HEK293 (cell line): ENCODE data around the gene GRB10.

ENCODE experiments used
- CTCF ChIA-PET: fragments of 350-600 bp; formaldehyde crosslinking; extraction: SDS; loops from one replicate; lab custom pipeline; 2021; ENCODE audit warnings: antibody characterized with exemption; lab: Yijun Ruan, JAX
- POLR2A ChIA-PET: fragments of 300-600 bp; formaldehyde crosslinking; extraction: SDS; loops from one replicate; lab custom pipeline; 2020; ENCODE audit warnings: antibody characterized with exemption, inconsistent platforms; lab: Yijun Ruan, JAX
- H3K27ac ChIP-seq: fragments of 200-500 bp; sonication (Bioruptor generic); 2 replicates; pipeline ENCODE4 v1.5.1; 2014; ENCODE audit warnings: low read depth, low read length, control low read depth, inconsistent platforms; ENCODE audit errors: extremely low read depth
- H3K36me3 ChIP-seq, 2 experiments: fragments of 200-500 bp in 1 of 2; sonication (Bioruptor generic) in 1 of 2; 1 replicate in 1 of 2; 2 replicates in 1 of 2; pipeline ENCODE4 v1.5.1; 2014 to 2017; ENCODE audit warnings: inconsistent platforms in 2 of 2, low read length in 2 of 2; ENCODE audit not compliant: control insufficient read depth in 2 of 2, insufficient read depth in 1 of 2
- H3K4me1 ChIP-seq: fragments of 200-500 bp; sonication (Bioruptor generic); 2 replicates; pipeline ENCODE4 v1.5.1; 2014; ENCODE audit warnings: mild to moderate bottlenecking, low read length, inconsistent platforms; ENCODE audit not compliant: control insufficient read depth, insufficient read depth
- H3K4me3 ChIP-seq: 2 replicates; pipeline ENCODE4 v1.5.1; 2011; ENCODE audit warnings: low read depth, mild to moderate bottlenecking, control low read depth, low read length, moderate library complexity
- H3K9me3 ChIP-seq: fragments of 200-500 bp; sonication (Bioruptor generic); 2 replicates; pipeline ENCODE4 v1.5.1; 2014; ENCODE audit warnings: low read depth, low read length, inconsistent platforms; ENCODE audit not compliant: control insufficient read depth, insufficient read depth
- GLIS2 ChIP-seq: fragments of 450-650 bp; formaldehyde crosslinking; IDR thresholded peaks from 2 replicates; pipeline ENCODE4 v1.5.1; 2016; ENCODE audit warnings: missing biosample characterization, missing genetic modification characterization
- KLF7 ChIP-seq: fragments of 450-650 bp; formaldehyde crosslinking; IDR thresholded peaks from 2 replicates; pipeline ENCODE4 v1.5.1; 2016; ENCODE audit warnings: missing biosample characterization, missing genetic modification characterization, borderline replicate concordance
- SCRT1 ChIP-seq: fragments of 450-650 bp; formaldehyde crosslinking; IDR thresholded peaks from 2 replicates; pipeline ENCODE4 v1.5.1; 2016; ENCODE audit warnings: missing biosample characterization, missing genetic modification characterization, borderline replicate concordance
- SP2 ChIP-seq: fragments of 450-650 bp; formaldehyde crosslinking; IDR thresholded peaks from 2 replicates; pipeline ENCODE4 v1.5.1; 2016; ENCODE audit warnings: missing biosample characterization, missing genetic modification characterization
- SP3 ChIP-seq: fragments of 450-650 bp; formaldehyde crosslinking; IDR thresholded peaks from 2 replicates; pipeline ENCODE4 v1.5.1; 2016; ENCODE audit warnings: missing biosample characterization, missing genetic modification characterization
- ZNF146 ChIP-seq: fragments of 450-650 bp; formaldehyde crosslinking; IDR thresholded peaks from 2 replicates; pipeline ENCODE4 v1.5.1; 2016; ENCODE audit warnings: missing biosample characterization, missing genetic modification characterization
- ZNF335 ChIP-seq: fragments of 450-650 bp; formaldehyde crosslinking; conservative IDR thresholded peaks from 2 replicates; pipeline ENCODE4 v1.5.1; 2016; ENCODE audit warnings: missing biosample characterization, missing genetic modification characterization
- ZNF354C ChIP-seq: fragments of 450-650 bp; formaldehyde crosslinking; IDR thresholded peaks from 2 replicates; pipeline ENCODE4 v1.5.1; 2016; ENCODE audit warnings: missing biosample characterization, missing genetic modification characterization, low read depth, borderline replicate concordance
- ZNF433 ChIP-seq: fragments of 450-650 bp; formaldehyde crosslinking; IDR thresholded peaks from 2 replicates; pipeline ENCODE4 v1.5.1; 2016; ENCODE audit warnings: missing biosample characterization, missing genetic modification characterization, low read depth
- ZNF548 ChIP-seq: fragments of 450-650 bp; formaldehyde crosslinking; IDR thresholded peaks from 2 replicates; pipeline ENCODE4 v1.5.1; 2016; ENCODE audit warnings: missing biosample characterization, missing genetic modification characterization
- ZNF624 ChIP-seq: fragments of 450-650 bp; formaldehyde crosslinking; IDR thresholded peaks from 2 replicates; pipeline ENCODE4 v1.5.1; 2017; ENCODE audit warnings: missing biosample characterization, missing genetic modification characterization
- ZNF777 ChIP-seq: fragments of 450-650 bp; formaldehyde crosslinking; IDR thresholded peaks from 2 replicates; pipeline ENCODE4 v1.5.1; 2017; ENCODE audit warnings: missing biosample characterization, missing genetic modification characterization, borderline replicate concordance
- TF ChIP-seq, protein P1 (sequence below): fragments of 450-650 bp; formaldehyde crosslinking; IDR thresholded peaks from 2 replicates; pipeline ENCODE4 v1.5.1; 2017; ENCODE audit warnings: missing biosample characterization, missing genetic modification characterization
- TF ChIP-seq, protein P2 (sequence below): fragments of 450-650 bp; formaldehyde crosslinking; IDR thresholded peaks from 2 replicates; pipeline ENCODE4 v1.5.1; 2017; ENCODE audit warnings: missing biosample characterization, missing genetic modification characterization
- TF ChIP-seq, protein P3 (sequence below): fragments of 450-650 bp; formaldehyde crosslinking; IDR thresholded peaks from 2 replicates; pipeline ENCODE4 v1.5.1; 2016; ENCODE audit warnings: missing biosample characterization, missing genetic modification characterization, low read depth
- TF ChIP-seq, protein P4 (sequence below): fragments of 450-650 bp; formaldehyde crosslinking; conservative IDR thresholded peaks from 2 replicates; pipeline ENCODE4 v1.5.1; 2016; ENCODE audit warnings: low read depth, missing biosample characterization, missing genetic modification characterization
- TF ChIP-seq, protein P5 (sequence below): fragments of 450-650 bp; formaldehyde crosslinking; IDR thresholded peaks from 2 replicates; pipeline ENCODE4 v1.5.1; 2016; ENCODE audit warnings: missing biosample characterization, missing genetic modification characterization
- TF ChIP-seq, protein P6 (sequence below): fragments of 450-650 bp; formaldehyde crosslinking; IDR thresholded peaks from 2 replicates; pipeline ENCODE4 v1.5.1; 2017; ENCODE audit warnings: missing biosample characterization, missing genetic modification characterization

The GRB10 gene

DNA sequence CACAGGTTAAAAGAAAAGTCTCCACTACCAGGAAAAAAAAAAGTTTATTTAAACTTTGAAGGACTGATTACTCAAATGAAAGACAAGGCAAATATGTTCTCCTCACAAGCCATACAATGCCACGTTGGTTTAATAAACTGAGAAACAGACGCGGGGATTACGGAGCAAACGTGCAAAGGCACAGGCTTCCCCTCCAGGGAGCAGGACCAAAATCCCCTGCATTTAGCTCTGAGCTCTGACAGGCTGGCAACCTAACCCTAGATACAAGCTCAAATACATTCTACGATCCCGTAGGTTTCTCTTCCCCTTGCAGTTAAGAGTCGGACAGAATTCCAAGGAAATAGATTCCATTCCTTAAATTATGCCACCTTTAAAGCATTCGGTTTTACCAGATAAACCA lies 7.7 kb upstream of the GRB10 start:
- CTCF ChIA-PET = interaction anchor here (0.6 kb wide), 1 partner anchor 10 kb away, joined by 3 read pairs; no protein-coding TSS in a partner anchor
- no peak for TF ChIP-seq SP2 (tag by site-specific recombination)
- TF ChIP-seq, protein P1, sequence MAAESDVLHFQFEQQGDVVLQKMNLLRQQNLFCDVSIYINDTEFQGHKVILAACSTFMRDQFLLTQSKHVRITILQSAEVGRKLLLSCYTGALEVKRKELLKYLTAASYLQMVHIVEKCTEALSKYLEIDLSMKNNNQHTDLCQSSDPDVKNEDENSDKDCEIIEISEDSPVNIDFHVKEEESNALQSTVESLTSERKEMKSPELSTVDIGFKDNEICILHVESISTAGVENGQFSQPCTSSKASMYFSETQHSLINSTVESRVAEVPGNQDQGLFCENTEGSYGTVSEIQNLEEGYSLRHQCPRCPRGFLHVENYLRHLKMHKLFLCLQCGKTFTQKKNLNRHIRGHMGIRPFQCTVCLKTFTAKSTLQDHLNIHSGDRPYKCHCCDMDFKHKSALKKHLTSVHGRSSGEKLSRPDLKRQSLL (tag by site-specific recombination) = no peak
- no peak for TF ChIP-seq ZNF354C (tag by site-specific recombination)
- no peak for TF ChIP-seq GLIS2 (tag by site-specific recombination)
- TF ChIP-seq SP3 (tag by site-specific recombination) = no peak
- TF ChIP-seq ZNF433 (tag by site-specific recombination) = no peak
- TF ChIP-seq ZNF777 = no peak
- TF ChIP-seq, protein P2, sequence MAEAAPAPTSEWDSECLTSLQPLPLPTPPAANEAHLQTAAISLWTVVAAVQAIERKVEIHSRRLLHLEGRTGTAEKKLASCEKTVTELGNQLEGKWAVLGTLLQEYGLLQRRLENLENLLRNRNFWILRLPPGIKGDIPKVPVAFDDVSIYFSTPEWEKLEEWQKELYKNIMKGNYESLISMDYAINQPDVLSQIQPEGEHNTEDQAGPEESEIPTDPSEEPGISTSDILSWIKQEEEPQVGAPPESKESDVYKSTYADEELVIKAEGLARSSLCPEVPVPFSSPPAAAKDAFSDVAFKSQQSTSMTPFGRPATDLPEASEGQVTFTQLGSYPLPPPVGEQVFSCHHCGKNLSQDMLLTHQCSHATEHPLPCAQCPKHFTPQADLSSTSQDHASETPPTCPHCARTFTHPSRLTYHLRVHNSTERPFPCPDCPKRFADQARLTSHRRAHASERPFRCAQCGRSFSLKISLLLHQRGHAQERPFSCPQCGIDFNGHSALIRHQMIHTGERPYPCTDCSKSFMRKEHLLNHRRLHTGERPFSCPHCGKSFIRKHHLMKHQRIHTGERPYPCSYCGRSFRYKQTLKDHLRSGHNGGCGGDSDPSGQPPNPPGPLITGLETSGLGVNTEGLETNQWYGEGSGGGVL (tag by site-specific recombination) = no peak
- TF ChIP-seq ZNF548 (tag by site-specific recombination) = no peak
- TF ChIP-seq, protein P3, sequence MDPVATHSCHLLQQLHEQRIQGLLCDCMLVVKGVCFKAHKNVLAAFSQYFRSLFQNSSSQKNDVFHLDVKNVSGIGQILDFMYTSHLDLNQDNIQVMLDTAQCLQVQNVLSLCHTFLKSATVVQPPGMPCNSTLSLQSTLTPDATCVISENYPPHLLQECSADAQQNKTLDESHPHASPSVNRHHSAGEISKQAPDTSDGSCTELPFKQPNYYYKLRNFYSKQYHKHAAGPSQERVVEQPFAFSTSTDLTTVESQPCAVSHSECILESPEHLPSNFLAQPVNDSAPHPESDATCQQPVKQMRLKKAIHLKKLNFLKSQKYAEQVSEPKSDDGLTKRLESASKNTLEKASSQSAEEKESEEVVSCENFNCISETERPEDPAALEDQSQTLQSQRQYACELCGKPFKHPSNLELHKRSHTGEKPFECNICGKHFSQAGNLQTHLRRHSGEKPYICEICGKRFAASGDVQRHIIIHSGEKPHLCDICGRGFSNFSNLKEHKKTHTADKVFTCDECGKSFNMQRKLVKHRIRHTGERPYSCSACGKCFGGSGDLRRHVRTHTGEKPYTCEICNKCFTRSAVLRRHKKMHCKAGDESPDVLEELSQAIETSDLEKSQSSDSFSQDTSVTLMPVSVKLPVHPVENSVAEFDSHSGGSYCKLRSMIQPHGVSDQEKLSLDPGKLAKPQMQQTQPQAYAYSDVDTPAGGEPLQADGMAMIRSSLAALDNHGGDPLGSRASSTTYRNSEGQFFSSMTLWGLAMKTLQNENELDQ (tag by site-specific recombination) = no peak
- no peak for TF ChIP-seq SCRT1 (tag by site-specific recombination)
- TF ChIP-seq, protein P4, sequence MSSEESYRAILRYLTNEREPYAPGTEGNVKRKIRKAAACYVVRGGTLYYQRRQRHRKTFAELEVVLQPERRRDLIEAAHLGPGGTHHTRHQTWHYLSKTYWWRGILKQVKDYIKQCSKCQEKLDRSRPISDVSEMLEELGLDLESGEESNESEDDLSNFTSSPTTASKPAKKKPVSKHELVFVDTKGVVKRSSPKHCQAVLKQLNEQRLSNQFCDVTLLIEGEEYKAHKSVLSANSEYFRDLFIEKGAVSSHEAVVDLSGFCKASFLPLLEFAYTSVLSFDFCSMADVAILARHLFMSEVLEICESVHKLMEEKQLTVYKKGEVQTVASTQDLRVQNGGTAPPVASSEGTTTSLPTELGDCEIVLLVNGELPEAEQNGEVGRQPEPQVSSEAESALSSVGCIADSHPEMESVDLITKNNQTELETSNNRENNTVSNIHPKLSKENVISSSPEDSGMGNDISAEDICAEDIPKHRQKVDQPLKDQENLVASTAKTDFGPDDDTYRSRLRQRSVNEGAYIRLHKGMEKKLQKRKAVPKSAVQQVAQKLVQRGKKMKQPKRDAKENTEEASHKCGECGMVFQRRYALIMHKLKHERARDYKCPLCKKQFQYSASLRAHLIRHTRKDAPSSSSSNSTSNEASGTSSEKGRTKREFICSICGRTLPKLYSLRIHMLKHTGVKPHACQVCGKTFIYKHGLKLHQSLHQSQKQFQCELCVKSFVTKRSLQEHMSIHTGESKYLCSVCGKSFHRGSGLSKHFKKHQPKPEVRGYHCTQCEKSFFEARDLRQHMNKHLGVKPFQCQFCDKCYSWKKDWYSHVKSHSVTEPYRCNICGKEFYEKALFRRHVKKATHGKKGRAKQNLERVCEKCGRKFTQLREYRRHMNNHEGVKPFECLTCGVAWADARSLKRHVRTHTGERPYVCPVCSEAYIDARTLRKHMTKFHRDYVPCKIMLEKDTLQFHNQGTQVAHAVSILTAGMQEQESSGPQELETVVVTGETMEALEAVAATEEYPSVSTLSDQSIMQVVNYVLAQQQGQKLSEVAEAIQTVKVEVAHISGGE (tag by site-specific recombination) = no peak
- TF ChIP-seq, protein P5, sequence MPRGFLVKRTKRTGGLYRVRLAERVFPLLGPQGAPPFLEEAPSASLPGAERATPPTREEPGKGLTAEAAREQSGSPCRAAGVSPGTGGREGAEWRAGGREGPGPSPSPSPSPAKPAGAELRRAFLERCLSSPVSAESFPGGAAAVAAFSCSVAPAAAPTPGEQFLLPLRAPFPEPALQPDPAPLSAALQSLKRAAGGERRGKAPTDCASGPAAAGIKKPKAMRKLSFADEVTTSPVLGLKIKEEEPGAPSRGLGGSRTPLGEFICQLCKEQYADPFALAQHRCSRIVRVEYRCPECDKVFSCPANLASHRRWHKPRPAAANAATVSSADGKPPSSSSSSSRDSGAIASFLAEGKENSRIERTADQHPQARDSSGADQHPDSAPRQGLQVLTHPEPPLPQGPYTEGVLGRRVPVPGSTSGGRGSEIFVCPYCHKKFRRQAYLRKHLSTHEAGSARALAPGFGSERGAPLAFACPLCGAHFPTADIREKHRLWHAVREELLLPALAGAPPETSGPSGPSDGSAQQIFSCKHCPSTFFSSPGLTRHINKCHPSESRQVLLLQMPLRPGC (tag by site-specific recombination) = no peak
- no peak for TF ChIP-seq KLF7 (tag by site-specific recombination)
- TF ChIP-seq, protein P6, sequence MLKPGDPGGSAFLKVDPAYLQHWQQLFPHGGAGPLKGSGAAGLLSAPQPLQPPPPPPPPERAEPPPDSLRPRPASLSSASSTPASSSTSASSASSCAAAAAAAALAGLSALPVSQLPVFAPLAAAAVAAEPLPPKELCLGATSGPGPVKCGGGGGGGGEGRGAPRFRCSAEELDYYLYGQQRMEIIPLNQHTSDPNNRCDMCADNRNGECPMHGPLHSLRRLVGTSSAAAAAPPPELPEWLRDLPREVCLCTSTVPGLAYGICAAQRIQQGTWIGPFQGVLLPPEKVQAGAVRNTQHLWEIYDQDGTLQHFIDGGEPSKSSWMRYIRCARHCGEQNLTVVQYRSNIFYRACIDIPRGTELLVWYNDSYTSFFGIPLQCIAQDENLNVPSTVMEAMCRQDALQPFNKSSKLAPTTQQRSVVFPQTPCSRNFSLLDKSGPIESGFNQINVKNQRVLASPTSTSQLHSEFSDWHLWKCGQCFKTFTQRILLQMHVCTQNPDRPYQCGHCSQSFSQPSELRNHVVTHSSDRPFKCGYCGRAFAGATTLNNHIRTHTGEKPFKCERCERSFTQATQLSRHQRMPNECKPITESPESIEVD (tag by site-specific recombination) = no peak
- no peak for TF ChIP-seq ZNF146 (tag by site-specific recombination)
- TF ChIP-seq ZNF335 (tag by site-specific recombination) = no peak
- no peak for TF ChIP-seq ZNF624 (tag by site-specific recombination)

More for the DNA sequence above, 7.7 kb upstream of the GRB10 start:
- H3K4me1 ChIP-seq = 0 out of 2 replicates have a peak, but pooled peaks cover 4% of the 10 kb centered on the region
- POLR2A ChIA-PET = no interaction called here
- H3K27ac ChIP-seq = no peak overlapping the region
- no peaks in the 10 kb centered on the region for H3K9me3 ChIP-seq
- H3K4me3 ChIP-seq = no peak overlapping the region
- no peaks in the 10 kb centered on the region for H3K36me3 ChIP-seq
